NCI-H2029 treated with DMSO at 0.1 percent for 48 hours (cell line): ENCODE data around the gene MYL7.

ENCODE experiments used
- DNase-seq: peaks from one replicate; lab custom pipeline; 2025; lab: John Stamatoyannopoulos, UW

MYL7 gene

GRCh38 chr7:44111761-44112160 is 29.4 kb downstream of the MYL7 start:
- no peak for DNase-seq

GRCh38 chr7:44110719-44111635 is 30.2 kb downstream of the MYL7 start:
- no peak for DNase-seq

GRCh38 chr7:44109991-44110390 is 31.1 kb downstream of the MYL7 start:
- no peak for DNase-seq

GRCh38 chr7:44108768-44109750 is 32.1 kb downstream of the MYL7 start:
- no peak for DNase-seq

- DNase-seq: no peak
Measured at GRCh38 chr7:44107961-44108767, 33.0 kb downstream of the MYL7 start.

GRCh38 chr7:44107116-44107960 is 33.8 kb downstream of the MYL7 start:
- DNase-seq: no peak

- DNase-seq: no peak
Measured at GRCh38 chr7:44106311-44107065, 34.6 kb downstream of the MYL7 start.

GRCh38 chr7:44105832-44106231 is 35.3 kb downstream of the MYL7 start:
- DNase-seq: no peak

- DNase-seq: no peak
Measured at GRCh38 chr7:44104860-44105771, 36.0 kb downstream of the MYL7 start.

GRCh38 chr7:44103923-44104859 is 36.9 kb downstream of the MYL7 start, which contains the start of gene AEBP1:
AEBP1 (plus strand) TSS chr7:44104345; CDS start chr7:44104666, 321 bp downstream.
- no peak for DNase-seq

GRCh38 chr7:44103566-44103922 is 37.6 kb downstream of the MYL7 start:
- no peak for DNase-seq

GRCh38 chr7:44102846-44103565 is 38.1 kb downstream of the MYL7 start:
- DNase-seq: no peak

- no peak for DNase-seq
Measured at GRCh38 chr7:44101966-44102845, 38.9 kb downstream of the MYL7 start.

GRCh38 chr7:44101303-44101965 is 39.7 kb downstream of the MYL7 start:
- no peak for DNase-seq

- no peak for DNase-seq
Measured at GRCh38 chr7:44100458-44101302, 40.5 kb downstream of the MYL7 start.
